GM19043 (cell line): ENCODE results near the gene TPBGL.

Experiments used
- ATAC-seq: cut with Tn5 transposase; IDR thresholded peaks from one replicate; pipeline ENCODE4 v1.9.1; 2021; ENCODE audit warnings: low read depth; ENCODE audit not compliant: unreplicated experiment

The TPBGL gene

DNA sequence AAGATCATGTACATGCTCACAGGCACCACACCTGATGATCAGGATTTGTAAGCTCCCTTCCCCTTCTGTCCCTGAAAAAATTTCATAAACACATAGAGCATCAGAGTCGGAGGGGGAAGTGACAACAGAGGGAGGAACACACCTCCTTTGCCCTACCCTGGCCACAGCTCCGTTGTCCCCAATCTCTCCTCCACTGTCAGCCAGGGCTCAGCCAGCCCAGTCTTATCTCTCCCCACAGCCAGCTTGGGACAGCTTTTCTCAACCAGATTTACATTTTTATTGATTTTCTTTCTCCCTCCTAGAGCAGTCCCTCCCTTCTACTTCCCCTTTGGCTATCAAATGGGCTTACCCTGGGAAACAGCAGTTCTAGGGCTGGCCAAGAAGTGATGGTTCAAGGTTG, 32.1 kb upstream of the TPBGL start:
- no peak for ATAC-seq

DNA sequence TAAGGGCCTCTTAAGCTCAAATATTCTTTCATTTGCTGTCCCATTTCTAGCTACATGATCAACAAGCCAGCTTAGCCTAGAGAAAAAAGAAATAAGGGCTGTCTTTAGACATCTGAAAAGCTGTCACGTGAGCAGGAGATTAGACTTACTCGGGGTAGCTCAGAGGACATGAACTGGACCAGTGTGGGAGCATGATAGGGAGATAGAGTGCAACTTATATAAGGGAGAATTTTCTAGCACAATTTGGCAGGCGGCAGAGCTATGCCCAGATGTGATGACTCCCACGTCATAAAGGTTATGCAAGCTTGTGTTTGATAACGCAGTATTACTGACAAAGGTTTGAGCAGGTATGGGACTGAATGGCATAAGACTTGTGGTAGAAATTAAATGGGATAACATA, 28.2 kb upstream of the TPBGL start:
- no peak for ATAC-seq

DNA sequence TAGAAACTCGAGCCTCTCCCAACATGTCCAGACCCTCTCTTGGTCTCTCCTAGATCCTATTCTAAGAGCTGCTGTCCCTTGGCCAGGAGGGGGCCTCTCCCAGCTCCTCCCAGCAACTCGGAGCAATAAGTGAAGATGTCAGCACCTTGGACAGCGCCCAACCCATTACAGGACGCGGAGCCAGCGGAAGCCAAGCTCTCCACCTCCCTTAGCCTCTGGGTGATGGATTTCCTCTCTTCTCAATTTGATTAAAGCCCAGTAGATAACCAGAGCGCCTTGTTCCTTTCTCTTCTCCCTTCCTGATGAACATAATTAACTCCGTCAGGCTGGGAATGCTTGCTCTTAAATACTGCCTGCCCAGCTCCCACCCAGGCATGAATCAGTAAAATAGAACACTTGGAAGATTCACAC, 26.2 kb upstream of the TPBGL start:
- ATAC-seq, result no peak

DNA sequence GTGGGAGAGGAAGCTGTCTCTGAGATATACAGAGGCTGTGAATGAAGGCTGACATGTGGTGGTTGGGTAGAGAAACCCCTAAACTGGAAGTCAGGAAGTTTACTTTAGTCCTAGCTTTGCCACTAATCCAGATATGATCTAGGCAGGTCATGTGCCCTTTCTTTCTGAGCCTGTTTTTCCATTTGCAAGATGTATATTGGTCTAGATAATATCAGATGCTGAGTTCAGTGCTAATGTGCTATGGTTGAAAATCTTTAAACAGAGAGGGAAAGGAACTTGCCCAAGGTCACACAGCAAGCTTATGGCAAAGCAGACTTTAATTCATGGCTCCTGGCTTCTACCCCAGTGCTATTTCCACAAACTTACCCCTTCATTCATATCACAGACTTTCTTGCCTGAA, 25.7 kb upstream of the TPBGL start:
- ATAC-seq, result no peak

DNA sequence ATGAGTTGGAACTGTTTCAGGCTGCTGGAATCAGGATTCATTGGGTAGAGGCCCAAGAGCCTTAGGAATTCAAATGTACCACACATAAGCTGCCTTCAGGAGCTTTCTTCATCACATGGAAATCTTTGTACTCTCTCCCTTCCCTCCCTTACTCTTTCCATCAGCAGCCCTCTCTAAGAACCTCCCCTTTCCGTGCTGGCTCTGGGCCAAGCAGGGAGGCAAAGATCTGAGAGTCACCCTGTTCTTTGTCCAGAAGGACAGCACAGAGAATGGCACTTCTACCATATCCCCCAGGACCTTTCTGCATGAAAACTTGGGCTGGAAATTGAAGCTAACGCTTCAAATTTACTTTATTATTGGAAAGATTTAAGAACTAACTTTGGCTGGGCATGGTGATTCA, 20.7 kb upstream of the TPBGL start:
- ATAC-seq, result no peak

DNA sequence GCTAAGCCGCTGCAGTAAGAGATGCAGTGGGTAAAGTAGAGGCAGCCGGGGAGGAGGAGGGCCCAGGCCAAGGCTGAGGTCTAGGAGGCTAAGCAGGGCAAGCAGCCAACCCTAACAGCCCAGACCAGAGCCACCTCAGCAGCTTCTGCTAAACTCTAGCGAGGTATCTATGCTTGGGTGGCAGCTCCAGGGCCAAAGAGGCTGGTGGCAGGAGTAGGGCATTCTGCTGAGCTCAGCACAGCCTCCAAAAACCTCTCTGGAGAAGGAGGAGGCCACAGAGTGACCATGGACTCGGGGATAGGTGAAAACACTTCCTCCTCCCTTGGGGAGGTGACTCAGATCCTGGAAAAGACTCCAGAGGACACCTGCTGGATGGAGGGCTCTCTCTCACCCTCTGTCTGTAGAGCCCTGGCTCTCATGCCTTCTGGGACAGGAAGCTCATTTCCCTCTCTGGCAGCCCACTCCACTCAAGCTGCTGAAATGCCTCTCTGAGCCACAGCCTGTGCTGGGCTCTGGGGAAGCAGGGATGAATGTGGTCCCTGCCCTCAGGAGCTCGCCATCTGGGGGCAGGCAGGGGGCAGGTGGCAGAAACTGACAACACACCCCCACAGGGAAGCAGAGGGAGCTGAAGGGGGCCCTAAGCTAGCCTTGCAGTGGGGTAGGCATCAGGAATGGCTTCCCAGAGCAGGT, 16.5 kb upstream of the TPBGL start:
- no peak for ATAC-seq

DNA sequence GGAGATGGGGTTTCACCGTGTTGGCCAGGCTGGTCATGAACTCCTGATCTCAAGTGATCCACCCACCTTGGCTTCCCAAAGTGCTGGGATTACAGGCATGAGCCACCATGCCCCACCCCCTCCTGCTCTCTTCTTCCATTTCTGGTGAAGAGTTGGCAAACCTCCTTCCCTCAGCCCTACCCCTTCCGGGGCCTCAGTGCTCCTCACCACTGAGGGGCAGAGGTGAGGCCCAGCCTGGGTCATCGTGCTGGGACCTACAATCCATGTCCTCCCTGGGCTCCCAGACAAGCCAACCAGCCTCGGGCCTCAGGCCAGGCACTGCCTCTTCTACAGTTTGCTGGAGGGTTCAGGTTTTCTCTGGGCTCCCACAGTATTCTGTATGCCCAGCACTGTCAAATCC, 14.8 kb upstream of the TPBGL start:
- ATAC-seq, result no peak

DNA sequence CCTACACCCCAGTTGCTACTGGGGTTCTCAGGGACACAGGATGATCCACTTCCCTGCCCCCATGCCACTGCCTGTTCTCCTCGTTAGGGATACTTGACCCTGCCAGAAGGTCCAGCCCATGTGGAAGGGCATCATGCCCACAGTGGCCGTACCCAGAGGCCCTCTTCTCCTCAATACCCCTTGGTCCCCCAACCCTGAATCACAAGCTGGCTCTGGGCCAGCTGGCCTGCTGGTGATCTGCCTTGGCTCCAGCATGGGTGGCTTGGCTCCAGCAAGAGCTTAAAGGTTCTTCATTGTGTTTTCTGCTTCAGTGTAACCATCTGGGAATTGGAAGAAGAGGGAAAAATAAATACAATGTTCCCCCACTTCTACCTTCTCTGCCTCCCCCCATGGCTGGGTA, 11.1 kb upstream of the TPBGL start:
- no peak for ATAC-seq

DNA sequence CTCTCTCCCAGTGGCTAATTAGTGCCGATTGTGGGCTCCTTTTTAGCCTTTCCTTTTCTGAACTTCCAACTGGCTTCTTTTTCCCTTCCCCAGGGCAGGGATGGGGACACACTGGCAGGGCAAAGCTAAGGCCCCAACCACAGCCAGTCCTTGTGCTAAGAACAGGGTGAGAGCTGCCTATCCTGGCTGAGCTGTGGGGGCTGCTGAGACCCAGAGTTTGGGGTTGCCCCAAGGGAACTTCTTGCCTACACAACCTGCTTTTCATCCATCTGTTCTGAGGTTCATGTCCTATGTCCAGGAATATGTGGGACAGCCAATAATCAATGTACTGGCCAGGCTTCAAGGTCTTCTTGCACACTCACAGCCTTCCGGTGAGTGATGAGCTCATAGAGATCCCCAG, 10.0 kb upstream of the TPBGL start:
- no peak for ATAC-seq

DNA sequence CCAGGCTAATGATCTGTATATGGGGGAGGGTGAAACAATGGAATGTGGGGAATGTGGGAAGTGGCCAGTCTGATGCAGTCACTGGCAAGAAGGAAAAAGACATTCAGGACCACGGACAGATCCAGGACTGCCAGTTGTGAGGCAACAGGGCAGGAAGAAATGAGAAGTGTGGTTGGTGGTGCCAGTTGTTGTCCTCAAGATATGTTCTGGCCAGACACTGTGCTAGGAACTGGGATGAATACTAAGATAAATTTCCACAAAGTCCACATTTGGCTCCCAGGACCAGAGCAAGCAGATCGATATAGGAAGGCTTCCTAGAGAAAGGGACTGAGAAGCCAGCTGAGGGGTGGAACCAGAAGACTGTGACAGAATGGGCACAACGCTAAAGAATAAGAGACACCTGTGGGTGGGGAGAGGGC, 6.8 kb upstream of the TPBGL start:
- no peak for ATAC-seq

DNA sequence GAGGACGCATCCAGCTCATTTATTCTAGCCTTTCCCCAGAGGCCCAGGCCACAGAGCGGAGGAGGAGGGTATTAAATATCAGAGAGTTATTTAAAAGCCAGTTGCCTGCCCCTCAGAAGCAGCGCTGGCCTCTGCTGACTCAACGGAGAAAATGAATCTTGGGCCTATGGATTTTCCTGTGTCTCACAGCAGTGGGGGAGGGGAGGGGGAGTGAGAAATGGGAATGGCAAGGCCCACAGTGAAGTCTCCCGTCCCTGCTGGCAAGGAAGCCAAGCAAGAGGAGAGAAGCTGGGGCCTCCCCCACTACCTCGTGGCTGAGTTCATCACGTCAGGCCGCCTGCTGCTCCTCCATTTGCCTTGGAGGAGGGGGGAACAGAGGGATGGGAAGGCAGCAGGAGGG, 4.5 kb upstream of the TPBGL start:
- no peak for ATAC-seq

DNA sequence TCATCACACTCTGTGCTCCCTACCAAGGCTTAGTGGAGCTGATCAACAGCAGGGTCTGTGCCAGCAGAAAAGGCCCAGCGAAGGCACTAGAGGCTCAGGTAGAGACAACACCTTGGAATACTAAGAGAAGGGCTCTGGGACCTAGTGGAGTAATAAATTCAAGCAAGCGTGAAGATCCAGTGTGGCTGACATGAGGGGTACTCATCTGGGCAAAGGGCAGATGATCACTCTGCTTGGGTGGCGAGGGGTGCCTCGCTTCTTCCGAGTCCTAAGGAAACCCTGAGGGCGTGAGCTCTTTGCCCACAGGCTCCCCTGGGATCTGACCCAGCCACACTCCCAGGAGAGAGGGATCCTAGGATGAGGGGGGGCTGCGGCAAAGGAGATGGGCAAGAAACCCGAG, 3.5 kb upstream of the TPBGL start:
- ATAC-seq, result no peak

DNA sequence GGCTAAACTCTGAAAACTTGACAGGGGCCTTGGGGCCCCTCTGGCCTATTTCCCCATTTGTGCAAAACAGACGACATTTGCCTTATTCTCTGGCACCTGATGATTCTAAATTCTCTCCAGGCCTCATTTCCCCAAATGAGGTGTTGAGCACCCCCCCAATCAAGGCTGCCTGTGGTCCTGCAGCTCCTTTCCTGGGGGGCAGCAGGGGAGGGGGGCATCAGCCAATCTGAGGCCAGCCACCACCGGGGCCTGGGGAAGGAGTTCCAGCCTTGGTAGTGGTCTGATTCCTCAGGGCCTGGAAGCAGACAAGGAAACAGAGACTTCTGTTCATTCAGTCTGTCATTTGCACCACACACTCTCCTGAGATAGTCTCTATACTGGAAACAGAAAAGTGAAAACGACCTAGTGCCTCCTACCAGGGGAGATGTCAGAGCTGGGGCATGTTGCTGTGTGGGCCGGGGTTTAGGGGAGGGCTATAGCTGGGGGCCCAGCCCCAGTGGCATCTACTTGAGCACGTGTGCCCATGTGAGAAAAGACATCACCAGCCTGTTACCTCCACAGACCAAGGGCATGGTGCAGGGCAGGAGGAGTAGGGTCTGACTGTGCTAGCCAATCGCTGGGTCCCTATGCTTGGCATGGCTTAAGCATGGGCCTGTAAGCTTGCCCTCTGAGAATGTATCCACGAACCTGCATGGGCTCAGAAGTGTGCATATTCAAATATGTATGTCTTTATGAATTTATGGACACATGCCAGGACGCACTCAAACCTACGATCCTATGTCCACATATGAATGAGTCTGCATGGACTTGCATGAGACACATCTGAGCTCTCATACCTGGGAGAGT, 1.8 kb upstream of the TPBGL start:
- ATAC-seq, result no peak

DNA sequence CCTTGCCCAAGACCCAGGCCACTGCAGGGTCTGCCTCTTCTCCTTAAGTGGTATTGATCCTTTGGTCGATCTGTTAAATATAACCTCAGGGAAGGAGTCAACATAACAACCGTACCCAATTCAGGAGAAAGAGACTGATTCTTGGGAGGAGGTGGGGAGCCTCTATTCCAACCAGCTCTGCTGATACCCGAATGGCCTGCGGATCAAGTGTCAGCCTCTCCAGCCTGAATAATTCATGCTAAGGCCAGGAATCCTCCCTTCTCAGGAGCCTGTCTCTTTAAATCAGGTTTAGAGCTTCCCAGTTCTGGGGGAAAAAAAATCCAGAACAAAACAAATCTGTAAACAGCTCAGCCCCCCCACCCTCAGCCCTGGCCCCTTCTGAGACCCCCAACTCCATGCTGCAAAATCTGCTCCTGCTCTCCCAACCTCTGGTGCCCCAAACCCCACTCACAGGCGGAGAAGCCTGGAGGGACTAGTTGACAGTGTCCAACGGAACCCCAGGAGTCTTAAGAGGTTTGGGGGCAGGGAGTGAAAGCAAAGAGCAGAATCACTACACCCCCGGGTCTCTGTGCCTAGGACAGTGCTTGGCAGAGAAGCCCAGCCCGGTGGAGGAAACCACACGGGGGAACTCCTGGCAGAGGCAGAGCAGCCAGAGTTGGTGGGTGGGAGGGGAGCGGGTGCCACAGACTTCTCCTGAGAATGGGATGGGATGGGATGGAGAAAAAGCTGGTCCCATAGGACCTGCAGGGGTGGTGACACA, 863 bp upstream of the TPBGL start:
- no peak for ATAC-seq

DNA sequence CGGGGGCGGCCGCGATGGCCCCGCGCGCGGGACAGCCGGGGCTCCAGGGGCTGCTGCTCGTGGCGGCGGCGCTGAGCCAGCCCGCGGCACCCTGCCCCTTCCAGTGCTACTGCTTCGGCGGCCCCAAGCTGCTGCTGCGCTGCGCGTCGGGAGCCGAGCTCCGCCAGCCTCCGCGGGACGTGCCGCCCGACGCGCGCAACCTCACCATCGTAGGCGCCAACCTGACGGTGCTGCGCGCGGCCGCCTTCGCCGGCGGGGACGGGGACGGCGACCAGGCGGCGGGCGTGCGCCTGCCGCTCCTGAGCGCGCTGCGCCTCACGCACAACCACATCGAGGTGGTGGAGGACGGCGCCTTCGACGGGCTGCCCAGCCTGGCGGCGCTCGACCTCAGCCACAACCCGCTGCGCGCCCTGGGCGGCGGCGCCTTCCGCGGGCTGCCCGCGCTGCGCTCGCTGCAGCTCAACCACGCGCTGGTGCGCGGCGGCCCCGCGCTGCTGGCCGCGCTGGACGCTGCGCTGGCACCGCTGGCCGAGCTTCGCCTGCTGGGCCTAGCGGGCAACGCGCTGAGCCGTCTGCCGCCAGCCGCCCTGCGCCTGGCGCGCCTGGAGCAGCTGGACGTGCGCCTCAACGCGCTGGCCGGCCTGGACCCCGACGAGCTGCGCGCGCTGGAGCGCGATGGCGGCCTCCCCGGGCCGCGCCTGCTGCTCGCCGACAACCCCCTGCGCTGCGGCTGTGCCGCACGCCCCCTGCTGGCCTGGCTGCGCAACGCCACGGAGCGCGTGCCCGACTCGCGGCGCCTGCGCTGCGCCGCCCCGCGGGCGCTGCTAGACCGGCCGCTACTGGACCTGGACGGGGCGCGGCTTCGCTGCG, 697 bp downstream of the TPBGL start:
- ATAC-seq, result peak; percentile 84

DNA sequence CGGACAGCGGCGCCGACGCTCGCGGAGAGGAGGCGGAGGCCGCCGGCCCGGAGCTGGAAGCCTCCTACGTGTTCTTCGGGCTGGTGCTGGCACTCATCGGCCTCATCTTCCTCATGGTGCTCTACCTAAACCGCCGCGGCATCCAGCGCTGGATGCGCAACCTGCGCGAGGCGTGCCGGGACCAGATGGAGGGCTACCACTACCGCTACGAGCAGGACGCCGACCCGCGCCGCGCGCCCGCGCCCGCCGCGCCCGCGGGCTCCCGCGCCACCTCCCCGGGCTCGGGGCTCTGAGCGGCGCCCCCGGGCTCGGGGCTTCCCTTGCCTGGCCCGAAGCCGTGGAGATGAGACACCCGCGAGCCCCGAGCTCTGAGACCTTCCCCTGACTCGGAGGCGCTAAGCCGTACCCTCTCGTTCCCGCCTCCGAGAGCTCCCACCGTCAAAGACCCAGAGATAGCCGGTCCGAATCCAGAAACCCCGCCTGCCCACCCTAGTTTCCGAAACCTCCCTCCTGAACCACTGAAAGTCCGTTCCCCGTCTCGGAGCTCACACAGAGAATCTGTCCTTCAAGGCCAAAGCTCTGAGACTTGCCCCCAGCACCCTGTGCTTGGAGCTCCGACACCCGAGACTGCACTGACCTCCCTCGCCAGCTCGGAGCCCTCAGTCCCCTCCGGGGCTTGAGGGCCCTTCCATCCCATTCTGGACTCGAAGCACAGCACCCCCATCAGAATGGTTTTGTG, 1.5 kb downstream of the TPBGL start:
- ATAC-seq, result no peak

DNA sequence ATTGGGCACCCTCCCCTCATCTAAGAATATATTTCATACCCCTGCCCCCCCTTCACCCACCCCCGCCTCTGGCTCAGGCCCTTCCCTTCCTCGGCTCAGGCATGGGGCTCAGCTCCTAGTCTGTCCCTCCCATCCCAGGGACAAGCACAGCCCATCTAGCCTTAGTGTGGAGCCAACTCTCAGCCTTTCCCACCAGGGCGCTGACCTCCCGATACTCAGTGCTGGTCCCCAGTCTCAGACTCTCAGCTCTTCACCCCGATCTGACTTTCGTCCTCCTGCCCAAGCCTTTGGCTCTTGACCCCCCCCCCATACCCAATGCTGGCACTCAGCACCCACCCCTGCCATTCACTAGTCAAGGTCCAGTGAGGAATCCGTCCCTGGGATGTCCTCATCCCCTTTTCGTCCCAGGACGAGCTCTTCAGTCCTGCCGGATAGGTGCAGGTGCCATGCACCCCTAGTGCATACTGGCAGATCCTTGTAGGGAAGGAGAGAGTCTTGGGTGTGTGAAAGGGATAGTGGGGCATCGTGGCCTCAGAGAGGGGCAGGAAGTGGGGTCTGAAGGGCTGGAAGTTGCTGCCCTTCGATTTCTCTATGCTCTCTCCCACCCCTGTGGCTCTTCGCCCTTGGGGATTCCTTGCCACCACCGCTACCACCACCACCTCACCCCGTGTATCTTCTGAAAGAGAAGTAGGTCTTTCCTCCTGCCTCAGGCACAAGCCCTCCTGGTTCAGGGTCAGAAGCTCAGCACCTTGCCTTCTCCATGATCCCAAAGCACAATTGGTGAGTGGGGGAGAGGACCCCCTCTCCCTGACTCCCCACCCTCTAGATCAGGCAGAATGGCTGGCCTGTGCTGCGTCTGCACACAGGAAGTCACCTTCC, 2.4 kb downstream of the TPBGL start:
- ATAC-seq, result no peak

DNA sequence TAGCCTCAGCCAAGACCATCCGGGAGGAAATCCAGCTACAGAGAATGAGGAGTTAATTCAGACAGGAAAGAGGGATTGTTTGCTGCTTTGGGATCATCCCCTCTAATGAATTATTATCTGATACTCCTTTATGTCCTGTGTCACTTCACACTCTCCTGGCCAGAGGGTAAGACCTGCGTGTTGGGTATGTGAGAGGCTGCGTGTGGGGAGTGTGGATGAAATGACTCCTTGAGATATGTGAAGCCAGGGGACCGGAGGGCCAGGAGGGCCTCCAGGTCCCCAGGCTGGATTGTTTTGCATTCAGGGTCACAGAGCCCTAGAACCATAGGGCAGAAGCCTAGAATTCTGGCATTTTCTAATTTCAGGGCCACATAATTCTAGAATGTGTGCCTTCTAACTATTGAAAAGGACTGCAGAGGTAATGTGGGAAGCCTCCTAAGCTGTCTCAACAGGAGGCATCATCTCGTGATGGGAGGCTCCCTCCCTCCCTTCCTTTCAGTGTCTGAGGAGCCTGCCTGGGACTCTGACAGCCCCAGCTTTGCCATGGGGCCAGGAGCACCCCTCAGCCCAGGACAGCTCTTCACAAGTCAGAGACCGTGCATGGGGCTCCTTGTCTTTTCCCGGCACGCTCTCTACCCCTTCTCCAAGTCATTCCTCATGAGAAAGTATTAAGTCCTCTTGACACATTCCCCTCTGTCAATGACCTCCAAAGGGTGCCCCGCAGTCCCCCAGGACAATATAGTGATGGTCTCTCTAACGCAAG, 3.7 kb downstream of the TPBGL start:
- no peak for ATAC-seq
